Activated T-cell treated with anti-CD3 and anti-CD28 coated beads for 4 hours (primary cell): ENCODE data around the gene ACAD10.
"Not testable (repeated sequence)": the region's sequence is repeated elsewhere in the genome, so short reads cannot be mapped to it uniquely, and the experiment has no call there.

Experiments used
- DNase-seq: peaks from one replicate; pipeline ENCODE4 v3.0.0-alpha.2; 2020

ACAD10 gene

GRCh38 chr12:111754671-111755070 is 68.8 kb downstream of the ACAD10 start:
- no peak for DNase-seq

DNA sequence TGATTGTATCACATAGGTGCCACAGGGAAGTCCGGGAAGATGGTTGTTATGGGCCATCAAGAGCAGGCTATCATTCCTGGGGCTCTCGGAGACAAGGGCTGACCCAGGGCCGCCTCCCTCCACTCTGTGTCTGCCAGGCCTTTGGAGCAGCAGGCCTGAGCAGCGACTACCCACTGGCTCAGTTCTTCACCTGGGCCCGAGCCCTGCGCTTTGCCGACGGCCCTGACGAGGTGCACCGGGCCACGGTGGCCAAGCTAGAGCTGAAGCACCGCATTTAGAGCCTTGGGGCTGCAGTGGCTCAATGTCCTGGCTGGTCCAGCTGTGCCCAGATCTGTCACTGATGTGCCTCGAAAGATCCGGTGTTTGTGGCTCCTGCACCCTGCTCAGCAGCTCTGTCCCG is 70.3 kb downstream of the ACAD10 start:
- no peak for DNase-seq

GRCh38 chr12:111756681-111757080 is 70.8 kb downstream of the ACAD10 start:
- DNase-seq = no peak

- DNase-seq = no peak
These were observed 71.7 kb downstream of the ACAD10 start for GRCh38 chr12:111757361-111758119.

DNA sequence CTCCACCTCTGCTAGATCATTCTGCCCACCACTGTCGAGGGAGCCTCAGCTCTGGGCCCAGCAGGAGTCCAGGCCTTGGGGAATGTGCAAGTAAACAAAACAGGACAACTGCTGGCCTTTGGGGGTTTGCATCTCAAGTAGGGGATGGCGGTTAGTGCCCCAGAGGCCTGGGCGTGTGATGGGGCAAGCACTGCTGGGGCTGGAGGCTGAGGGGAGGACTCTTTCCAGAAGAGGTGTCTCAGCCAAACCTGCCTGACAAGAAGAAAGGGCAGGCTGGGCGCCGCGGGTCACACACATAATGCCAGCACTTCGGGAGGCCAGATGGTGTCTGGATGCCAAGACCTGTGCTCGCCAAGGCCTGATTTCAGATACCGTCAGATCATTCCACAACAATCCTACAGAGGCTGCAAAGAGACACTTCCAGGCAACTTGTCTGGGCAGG is 72.3 kb downstream of the ACAD10 start:
- no peak for DNase-seq

DNA sequence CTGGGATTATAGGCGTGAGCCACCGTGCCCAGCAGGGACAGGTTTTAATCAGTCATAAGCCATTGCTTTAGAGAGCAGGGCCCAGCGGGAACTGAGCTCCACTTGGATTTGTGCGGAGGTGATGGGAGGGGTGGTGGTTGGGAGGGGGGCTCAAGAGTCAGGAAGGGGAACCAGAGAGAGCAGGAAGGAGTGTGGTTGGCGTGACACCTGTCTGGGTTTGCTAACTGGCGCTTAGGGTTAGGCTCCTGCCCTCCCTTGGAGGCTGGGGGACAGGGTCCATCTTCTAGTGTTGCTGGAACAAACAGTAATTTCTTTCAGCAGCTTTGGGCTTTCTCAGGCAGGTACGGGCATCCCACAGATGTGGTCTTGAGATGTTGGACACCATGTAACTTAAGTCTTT is 73.4 kb downstream of the ACAD10 start:
- no peak for DNase-seq

DNA sequence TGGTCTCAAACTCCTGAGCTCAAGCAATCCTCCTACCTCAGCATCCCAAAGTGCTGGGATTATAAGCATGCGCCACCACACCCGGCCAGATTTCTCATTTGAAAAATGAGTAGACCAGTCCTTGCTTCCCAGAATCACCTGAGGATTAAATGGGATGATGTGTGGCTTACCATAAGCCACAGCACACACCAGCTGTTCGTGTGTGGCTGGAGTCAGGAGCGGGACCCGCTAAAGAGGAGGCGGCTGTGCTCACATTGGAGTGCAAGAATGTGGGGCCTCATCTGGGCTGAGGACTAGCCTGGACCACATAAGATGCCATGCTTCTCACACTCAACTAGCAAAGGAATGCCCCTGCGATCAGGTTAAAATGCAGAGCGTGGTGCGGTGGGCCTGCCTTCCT is 74.1 kb downstream of the ACAD10 start:
- no peak for DNase-seq

GRCh38 chr12:111761099-111761498 is 75.2 kb downstream of the ACAD10 start:
- DNase-seq = no peak

DNA sequence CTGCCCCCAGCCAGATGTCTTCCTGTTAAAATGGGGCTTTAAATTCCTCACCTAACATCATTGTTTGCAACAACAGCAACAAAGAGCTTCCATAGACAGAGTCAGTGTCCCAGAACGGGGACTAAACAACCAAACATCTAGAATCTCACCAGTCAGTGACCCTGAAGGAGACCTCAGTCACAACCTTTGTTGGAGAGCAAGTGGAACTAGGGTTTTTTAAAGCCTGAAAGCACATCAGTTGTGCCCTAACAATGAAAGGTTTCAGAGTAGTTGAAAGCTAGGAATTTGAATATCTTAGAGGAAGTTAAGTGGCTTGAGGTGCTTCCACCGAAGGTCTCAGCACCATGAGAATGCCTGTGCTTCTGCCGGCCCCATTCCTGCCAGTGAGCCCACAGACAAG is 75.9 kb downstream of the ACAD10 start:
- DNase-seq = no peak

DNA sequence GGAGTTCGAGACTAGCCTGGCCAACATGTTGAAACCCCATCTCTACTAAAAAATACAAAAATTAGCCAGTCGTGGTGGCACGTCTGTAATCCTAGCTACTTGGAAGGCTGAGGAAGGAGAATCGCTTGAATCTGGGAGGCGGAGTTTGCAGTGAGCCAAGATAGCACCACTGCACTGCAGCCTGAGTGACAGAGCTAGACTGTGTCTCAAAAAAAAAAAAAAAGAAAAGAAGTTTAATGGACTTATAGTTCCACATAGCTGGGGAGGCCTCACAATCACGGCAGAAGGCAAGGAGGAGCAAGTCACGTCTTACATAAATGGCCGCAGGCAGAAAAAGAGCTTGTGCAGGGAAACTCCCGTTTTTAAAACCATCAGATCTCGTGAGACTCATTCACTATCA is 77.7 kb downstream of the ACAD10 start:
- DNase-seq = not testable (repeated sequence)

DNA sequence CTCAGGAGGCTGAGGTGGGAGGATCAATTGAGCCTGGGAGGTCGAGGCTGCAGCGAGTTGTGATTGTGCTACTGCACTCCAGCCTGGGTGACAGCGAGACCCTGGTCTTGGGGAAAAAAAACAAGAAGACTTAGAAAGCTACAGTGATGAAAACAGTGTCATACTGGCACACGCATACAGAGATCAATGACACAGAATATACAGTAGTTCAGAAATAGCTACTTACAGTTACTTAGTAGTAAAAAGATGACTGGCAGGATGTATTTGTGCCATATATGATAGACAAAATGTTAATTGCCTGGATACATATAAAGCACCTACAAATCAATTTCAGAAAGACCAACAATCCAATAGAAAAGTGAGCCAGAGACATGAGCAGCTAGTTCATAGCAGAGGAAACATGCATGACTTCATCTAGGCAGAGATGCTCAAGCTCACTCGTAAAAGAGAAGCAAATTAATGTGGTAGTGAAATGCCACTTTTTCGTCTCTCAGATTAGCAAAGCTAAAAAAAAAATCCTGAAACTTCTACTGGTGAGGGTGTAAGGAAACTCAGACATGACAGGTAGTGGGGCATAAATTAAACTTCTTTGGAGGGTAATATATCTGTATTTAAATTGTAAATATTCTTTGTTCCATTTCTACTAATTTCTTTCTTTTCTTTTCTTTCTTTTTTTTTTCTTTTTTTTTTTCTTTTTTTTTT is 78.4 kb downstream of the ACAD10 start:
- no peak for DNase-seq

GRCh38 chr12:111766608-111767361 is 80.9 kb downstream of the ACAD10 start, which contains the start of gene ALDH2:
Gene ALDH2, plus strand, starts transcription at chr12:111766933. Its CDS starts 50 bp downstream, at chr12:111766983.
- peak; percentile 9 for DNase-seq

GRCh38 chr12:111767362-111768158 is 81.7 kb downstream of the ACAD10 start:
- DNase-seq = no peak

- no peak for DNase-seq
These were observed 82.5 kb downstream of the ACAD10 start for GRCh38 chr12:111768159-111768895.

GRCh38 chr12:111769599-111769998 is 83.7 kb downstream of the ACAD10 start:
- DNase-seq = no peak

GRCh38 chr12:111773801-111774551 is 88.1 kb downstream of the ACAD10 start:
- no peak for DNase-seq

- DNase-seq = no peak
These were observed 89.6 kb downstream of the ACAD10 start for GRCh38 chr12:111775205-111776193.

- DNase-seq = no peak
These were observed 91.0 kb downstream of the ACAD10 start for GRCh38 chr12:111776836-111777344.

DNA sequence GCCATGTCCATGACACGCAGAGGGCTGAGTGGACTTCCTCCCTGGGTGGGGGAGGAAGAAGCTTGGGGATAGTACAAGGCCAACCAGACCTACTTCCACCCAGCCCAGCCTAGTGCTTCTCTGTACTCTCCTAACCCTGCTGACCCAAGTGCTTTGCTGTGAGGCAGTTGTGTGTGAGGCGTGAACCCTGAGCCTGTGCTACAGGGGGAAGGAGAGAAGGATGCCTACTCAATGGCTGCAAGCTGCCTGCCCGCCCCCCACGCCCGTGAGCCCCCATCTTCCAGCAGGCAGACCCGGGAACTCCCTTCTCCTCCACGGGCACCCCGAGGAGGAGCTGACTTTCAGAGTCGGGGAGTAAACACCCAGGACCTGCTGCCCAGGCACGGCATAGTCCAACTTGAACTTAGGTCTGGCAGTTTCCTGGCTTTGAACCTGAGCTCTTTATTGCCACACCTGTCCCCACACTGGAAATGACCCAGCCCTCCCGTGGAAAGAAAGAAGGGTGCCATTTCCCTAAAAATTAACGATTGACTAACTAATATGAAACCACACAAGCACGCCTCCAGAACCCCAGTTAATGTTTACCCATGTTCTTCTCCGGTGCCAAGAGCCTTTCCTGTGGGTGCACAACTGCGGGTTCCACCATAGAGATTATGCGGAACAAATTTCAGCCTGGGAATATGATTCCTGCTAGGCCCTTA is 91.6 kb downstream of the ACAD10 start:
- DNase-seq = no peak
